ENCODE data around the gene OPN1MW3.

GRCh38 chrX:154312116-154312515, 54.7 kb downstream of the OPN1MW3 start:
- TF ChIP-seq, protein P1, sequence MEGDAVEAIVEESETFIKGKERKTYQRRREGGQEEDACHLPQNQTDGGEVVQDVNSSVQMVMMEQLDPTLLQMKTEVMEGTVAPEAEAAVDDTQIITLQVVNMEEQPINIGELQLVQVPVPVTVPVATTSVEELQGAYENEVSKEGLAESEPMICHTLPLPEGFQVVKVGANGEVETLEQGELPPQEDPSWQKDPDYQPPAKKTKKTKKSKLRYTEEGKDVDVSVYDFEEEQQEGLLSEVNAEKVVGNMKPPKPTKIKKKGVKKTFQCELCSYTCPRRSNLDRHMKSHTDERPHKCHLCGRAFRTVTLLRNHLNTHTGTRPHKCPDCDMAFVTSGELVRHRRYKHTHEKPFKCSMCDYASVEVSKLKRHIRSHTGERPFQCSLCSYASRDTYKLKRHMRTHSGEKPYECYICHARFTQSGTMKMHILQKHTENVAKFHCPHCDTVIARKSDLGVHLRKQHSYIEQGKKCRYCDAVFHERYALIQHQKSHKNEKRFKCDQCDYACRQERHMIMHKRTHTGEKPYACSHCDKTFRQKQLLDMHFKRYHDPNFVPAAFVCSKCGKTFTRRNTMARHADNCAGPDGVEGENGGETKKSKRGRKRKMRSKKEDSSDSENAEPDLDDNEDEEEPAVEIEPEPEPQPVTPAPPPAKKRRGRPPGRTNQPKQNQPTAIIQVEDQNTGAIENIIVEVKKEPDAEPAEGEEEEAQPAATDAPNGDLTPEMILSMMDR (IDR thresholded peaks at IDR 0.05; ENCODE audit: insufficient read depth, low read depth, low read length): no peak
- TF ChIP-seq EZH2 (IDR thresholded peaks at IDR 0.05; ENCODE audit: insufficient read depth, low read length): no peak
